Calu3 (cell line): Measurements from ENCODE around the gene GNAT1. TPM values are rescaled to one million over a fixed set of nuclear protein-coding genes. Genes with fewer than 3 reads are reported as not detected.

Experiments
- BruUV-seq: library from RNA; stranded (reverse); fragments of 400-500 nt; replicated peaks from 2 replicates; lab custom pipeline; 2021; lab: Mats Ljungman, UMichigan
- CTCF ChIA-PET: fragments of 300-600 bp; sonication (Branson Sonifier 250); formaldehyde crosslinking; loops from one replicate; lab custom pipeline; 2022; ENCODE audit warnings: antibody characterized with exemption; lab: Charles Lee
- DNase-seq: peaks from one replicate; pipeline ENCODE4 v3.0.0; 2022
- H3K27ac Mint-ChIP-seq: one replicate; pipeline ENCODE4 v1.8.0; 2022; ENCODE audit warnings: mixed read lengths; ENCODE audit not compliant: unreplicated experiment
- H3K27me3 Mint-ChIP-seq: one replicate; pipeline ENCODE4 v1.8.0; 2022; ENCODE audit warnings: mixed read lengths; ENCODE audit not compliant: unreplicated experiment
- H3K36me3 Mint-ChIP-seq: one replicate; pipeline ENCODE4 v1.8.0; 2022; ENCODE audit warnings: mild to moderate bottlenecking, moderate library complexity, mixed read lengths; ENCODE audit not compliant: insufficient read depth, unreplicated experiment
- H3K4me1 Mint-ChIP-seq: one replicate; pipeline ENCODE4 v1.8.0; 2022; ENCODE audit warnings: mild to moderate bottlenecking, low read depth, mixed read lengths; ENCODE audit not compliant: unreplicated experiment
- H3K4me3 Mint-ChIP-seq: one replicate; pipeline ENCODE4 v1.8.0; 2022; ENCODE audit warnings: mild to moderate bottlenecking, low read depth, moderate library complexity, mixed read lengths; ENCODE audit not compliant: unreplicated experiment
- H3K9me3 Mint-ChIP-seq: one replicate; pipeline ENCODE4 v1.8.0; 2022; ENCODE audit warnings: low read depth, mixed read lengths; ENCODE audit not compliant: unreplicated experiment
- intact Hi-C: fragments of 100-400 bp; cut with micrococcal nuclease; formaldehyde crosslinking; loops from one replicate; pipeline ENCODE4 v1.10.0; 2022; ENCODE audit not compliant: unreplicated experiment
- total RNA-seq: library from RNA; stranded (reverse); gene quantifications from 2 replicates; pipeline ENCODE4 v1.2.3, GENCODE V29; 2022
- TF ChIP-seq, protein P1 (sequence below): fragments of 200-600 bp; IDR thresholded peaks from one replicate; pipeline ENCODE4 v1.8.0; 2022; ENCODE audit warnings: antibody characterized with exemption; ENCODE audit not compliant: unreplicated experiment

The GNAT1 gene
- total RNA-seq, 1 experiment from 2014 or later, result not detected

DNA sequence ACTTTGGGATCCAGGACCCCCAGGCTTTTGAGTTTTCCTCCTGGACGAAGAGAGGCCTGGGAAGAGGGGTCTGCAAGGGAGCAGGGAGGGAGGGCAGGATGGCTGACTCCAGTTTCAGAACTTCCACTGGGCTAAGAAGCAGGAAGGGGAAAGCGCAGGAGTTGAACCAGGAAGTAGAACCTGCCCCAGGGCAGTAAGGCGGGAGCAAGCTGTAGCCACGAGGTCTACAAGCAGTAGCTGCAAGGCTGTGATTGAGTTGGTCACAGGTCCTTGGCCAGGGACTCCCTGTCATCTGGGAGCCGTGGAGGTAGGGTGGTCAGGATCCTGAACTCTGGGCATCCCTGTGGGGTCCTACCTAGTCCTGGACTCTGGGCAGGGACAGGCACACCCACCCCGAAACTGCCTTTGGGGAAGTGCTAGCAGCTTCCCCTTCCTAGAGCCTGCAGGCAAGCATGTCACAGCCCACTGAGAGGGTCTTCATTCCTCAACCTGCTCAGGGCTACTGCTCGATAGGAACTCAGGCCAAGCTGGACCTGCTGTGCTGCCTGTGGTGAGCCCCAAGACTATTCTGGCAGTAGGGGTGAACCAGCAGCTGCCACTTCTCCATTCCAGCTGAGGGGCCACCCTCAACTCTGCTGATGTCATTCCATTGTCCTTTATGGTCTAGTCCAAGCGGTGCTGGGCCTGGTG is 38.8 kb downstream of the GNAT1 start:
- Mint-ChIP-seq H3K9me3 (no peaks in the 10 kb centered on the region), H3K27ac (no peak overlapping the region), H3K27me3 (peaks cover 7% of the 10 kb centered on the region), H3K4me1 (peaks cover 27% of the 10 kb centered on the region), H3K4me3 (no peak overlapping the region), H3K36me3 (peaks cover 35% of the 10 kb centered on the region)
- no TSS peak for BruUV-seq
- CTCF ChIA-PET, result no interaction called here
- no peak for DNase-seq
- TF ChIP-seq, protein P1, sequence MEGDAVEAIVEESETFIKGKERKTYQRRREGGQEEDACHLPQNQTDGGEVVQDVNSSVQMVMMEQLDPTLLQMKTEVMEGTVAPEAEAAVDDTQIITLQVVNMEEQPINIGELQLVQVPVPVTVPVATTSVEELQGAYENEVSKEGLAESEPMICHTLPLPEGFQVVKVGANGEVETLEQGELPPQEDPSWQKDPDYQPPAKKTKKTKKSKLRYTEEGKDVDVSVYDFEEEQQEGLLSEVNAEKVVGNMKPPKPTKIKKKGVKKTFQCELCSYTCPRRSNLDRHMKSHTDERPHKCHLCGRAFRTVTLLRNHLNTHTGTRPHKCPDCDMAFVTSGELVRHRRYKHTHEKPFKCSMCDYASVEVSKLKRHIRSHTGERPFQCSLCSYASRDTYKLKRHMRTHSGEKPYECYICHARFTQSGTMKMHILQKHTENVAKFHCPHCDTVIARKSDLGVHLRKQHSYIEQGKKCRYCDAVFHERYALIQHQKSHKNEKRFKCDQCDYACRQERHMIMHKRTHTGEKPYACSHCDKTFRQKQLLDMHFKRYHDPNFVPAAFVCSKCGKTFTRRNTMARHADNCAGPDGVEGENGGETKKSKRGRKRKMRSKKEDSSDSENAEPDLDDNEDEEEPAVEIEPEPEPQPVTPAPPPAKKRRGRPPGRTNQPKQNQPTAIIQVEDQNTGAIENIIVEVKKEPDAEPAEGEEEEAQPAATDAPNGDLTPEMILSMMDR, result no peak
- intact Hi-C loops, result no loop called here

DNA sequence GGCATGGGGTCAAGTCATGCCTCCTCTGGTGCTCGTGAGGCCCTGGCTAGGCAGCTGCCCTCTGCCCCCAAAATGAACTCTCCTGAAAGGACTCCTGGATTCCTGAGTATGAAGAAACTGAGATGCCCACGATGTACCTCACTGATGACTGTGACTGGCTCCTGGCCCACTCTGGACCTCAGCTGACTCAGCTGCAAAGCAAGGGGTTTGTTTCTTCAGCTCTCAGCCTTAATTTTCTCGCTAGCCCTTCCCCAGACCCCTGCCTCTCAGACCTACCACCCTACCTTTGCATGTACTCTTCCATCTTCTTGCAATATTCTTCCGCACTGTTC is 39.4 kb downstream of the GNAT1 start:
- Mint-ChIP-seq H3K27ac (no peak overlapping the region), H3K4me3 (no peak overlapping the region), H3K36me3 (peaks cover 39% of the 10 kb centered on the region), H3K9me3 (no peaks in the 10 kb centered on the region), H3K4me1 (peaks cover 27% of the 10 kb centered on the region), H3K27me3 (peaks cover 2% of the 10 kb centered on the region)
- CTCF ChIA-PET, result no interaction called here
- TF ChIP-seq, protein P1, result no peak
- intact Hi-C loops, result no loop called here
- BruUV-seq, result no TSS peak
- no peak for DNase-seq

DNA sequence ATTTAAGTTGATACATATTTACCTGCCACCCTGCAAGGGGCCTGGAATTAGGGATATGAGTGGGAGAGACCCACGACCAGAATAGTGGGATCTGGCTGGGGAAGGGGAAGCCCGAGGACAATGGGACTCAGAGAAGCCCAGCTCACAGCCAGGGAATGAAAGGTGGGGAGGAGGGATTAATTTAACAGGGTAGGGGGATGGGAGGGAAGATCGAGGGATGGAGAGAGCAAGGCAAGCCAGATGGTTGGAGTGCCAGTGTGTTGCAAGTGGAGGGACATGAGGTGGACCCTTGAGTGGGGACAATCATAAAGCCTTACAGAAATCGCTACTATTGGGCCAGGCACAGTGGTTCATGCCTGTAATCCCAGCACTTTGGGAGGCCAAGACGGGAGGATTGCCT is 40.2 kb downstream of the GNAT1 start:
- intact Hi-C loops, result no loop called here
- no TSS peak for BruUV-seq
- no peak overlapping the region for H3K4me3 Mint-ChIP-seq
- CTCF ChIA-PET, result no interaction called here
- H3K36me3 Mint-ChIP-seq, result peaks cover 46% of the 10 kb centered on the region
- no peak overlapping the region for H3K27ac Mint-ChIP-seq
- no peaks in the 10 kb centered on the region for H3K27me3 Mint-ChIP-seq
- peaks cover 27% of the 10 kb centered on the region for H3K4me1 Mint-ChIP-seq
- DNase-seq, result no peak
- TF ChIP-seq, protein P1, result no peak
- no peaks in the 10 kb centered on the region for H3K9me3 Mint-ChIP-seq

DNA sequence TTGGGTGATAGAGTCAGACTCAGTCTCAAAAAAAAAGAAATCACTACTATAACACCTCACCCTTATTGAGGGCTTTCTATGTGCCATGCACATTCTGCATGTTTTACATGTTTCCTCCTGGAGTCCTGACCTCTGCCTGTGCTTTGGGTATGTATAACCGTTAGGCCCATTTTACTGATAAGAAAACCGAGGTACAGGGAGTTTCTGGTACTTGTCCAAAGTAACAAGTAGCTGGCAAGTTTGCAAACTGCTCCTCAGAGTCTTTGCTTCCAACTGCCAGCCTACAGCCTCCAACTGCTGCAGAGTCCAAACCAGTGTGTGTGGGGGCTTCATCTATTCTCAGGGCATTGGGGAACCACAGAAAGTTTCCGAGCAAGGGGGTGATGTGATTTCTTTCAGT is 40.9 kb downstream of the GNAT1 start:
- no TSS peak for BruUV-seq
- Mint-ChIP-seq H3K27me3 (no peaks in the 10 kb centered on the region), H3K4me1 (peaks cover 33% of the 10 kb centered on the region), H3K4me3 (no peak overlapping the region), H3K36me3 (peaks cover 46% of the 10 kb centered on the region), H3K9me3 (no peaks in the 10 kb centered on the region), H3K27ac (no peak overlapping the region)
- intact Hi-C loops, result no loop called here
- no peak for DNase-seq
- CTCF ChIA-PET, result no interaction called here
- TF ChIP-seq, protein P1, result no peak
